ENCODE results near the gene RASD1.

The RASD1 gene

DNA sequence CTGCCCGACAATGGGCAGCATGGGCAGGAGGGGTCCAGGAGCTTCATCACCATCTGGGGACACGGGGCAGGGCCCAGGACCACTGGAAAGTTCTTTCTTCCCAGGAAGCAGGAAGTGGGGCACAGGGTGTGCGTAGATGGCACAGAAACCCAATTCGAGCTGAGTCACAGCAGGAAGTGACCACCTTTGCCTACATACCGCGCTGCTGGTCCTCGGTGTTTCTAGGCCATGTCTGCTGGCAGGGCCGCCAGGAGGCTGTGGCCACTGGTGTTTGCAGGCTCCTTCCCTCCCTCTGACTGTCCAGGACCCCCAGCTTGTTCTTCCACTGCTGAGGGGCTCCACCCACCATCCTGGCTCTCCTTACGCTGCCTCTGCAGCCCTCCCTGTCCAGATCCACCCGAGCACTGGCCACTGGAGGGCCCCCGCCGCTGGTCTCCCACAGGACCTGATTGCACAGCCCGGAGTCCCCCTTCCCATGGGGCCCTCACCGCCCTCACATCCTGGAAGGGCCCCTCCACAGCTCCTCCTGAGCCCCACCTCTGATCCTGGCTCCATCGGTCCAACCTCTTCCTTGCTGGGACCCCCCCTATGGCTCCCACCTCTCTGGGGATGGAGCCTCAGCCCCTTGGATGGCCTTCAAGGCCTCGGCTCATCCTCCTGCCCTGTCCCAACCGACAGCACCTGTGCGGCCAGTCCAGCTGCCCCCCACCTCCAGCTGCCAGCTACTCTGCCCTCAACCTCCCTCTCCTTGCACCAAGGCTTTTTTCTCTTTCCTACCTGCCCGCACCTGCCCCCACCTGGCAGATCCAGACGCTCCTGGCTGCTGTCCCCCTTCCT is 14.5 kb upstream of the RASD1 start:
- no peak for DNase-seq (ENCODE audit: low read depth)

DNA sequence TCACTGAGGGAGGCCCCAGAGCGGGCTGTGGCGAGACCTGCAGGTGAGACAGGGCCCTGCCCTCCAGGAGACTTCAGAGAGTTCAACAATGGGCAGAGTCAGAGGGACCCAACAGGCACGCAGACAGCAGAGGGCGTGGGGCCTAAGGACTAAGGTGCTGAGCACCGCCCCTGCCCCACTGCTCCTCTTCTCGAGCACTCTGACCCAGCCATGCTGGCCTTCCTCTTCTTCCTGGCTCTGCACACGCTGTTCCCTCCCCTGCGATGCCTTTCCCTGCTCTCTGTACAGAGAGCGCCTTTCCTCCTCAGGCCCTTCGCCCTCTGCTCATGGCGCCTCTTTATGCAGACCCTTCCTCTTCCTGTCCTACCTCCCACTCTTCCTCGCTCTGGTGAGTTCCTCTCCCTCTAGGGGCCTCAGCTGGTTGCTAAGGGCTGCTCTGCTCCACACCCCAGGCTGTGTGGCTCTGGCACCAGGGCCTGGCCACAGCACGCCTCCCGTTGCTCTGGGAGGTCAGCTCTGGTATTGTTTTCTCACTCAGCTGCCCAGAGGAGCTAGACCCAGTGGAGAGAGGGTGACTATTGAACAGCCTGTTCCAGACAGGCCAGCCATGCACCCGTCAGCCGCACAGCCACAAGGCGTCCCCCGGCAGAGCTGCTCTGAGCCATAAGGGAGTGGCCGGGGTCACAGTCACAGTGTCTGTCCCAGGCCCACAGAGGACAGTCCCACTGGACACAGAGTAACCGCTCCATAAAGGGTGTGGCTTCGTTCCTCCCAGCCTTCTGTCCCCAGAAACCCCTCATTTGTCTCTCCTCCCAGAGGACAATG is 13.6 kb upstream of the RASD1 start:
- no peak for DNase-seq (ENCODE audit: low read depth)

DNA sequence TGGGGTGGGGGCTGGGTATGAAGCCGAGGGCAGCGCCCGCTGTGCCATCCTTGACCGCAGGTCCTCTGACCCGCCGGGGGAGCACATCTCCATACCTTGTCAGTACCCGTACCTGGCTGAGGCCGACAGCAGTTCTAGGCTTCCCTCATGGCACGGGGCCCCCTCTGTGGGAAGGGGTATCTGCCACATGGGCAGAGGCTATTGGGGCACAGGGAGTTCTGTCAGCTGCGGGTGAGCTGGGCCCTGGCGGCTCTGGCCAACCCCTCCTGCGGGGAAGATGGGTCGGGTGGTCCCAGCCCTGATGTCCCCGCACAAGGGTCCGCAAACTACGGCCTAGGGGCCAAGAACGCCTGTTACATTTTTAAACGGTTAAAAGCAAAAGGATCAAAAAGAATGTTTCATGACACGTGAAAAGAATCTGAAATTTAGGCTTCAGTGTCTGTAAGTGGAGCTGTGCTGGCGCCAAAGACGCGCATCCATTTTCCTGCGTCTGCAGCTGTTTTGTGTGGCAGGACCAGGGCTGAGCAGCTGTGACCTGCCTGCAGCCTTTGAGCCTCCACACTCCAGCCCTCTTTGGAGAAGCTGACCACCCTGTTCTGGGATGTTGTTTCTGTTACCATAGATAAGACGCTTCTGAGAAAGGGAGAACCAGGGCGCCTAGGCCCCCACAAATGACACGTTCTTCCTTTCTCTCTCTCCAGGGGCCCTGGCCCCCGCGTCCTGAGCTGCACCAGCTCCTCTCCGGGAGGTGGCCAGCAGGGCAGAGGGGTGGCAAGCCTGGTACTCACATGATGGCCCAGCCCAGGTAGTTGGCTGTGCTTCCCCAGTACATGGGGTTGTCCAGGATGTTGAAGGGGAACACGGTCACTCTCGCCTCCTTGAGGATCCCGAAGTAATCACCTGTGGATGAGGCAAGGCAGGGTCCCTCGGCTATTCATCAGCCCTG is 12.7 kb upstream of the RASD1 start:
- no peak for DNase-seq (ENCODE audit: low read depth)

DNA sequence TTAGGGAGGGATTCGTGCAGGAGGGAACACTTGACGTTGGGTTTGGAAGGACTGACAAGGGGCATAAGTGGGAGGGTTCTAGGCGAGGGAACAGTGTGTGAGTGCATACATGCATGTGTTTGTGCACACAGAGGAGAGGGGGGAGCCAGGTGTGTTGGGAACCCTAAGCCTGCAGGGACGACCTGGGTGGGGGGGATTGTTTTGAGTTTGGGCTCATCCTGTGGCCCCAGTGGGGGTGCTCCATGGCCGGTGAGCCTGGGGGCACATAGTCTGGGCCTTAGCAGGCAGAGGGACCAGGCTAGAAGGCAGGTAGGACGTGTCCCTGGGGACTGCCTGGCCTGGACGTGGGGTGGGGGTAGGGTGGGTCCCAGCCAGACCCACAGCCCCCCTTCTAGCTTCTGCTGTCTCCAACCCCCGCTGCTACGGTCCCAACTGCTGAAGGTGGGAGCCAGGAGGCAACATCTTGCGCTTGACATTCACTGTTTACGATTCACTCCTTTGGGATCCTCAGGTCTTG is 11.9 kb upstream of the RASD1 start:
- no peak for DNase-seq (ENCODE audit: low read depth)

DNA sequence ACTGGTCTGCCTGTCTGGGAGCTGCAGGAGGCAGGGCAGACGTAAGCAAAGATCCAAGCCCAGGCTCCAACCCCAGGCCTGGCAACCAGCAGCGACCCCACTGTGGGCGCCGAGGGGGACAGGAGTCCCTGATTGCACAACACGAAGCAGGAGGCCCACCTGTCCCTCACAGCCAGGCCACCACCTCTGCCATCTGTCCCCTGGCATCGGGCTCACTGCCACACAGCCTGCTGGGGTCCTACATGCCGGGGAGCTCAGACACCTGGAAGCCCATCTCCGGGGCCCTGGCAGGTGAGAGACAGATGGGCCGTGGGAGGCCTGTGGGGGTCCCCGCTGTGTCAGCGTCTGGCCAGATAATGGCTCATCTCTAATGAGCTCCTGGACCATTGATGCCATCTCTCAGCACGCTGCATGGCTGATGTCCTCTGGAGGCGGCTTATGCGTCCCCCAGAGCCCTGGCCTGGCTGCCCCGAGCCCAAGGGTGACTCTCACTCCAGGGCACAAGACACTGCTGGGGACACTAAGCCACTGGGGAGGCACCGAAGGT is 11.3 kb upstream of the RASD1 start:
- no peak for DNase-seq (ENCODE audit: low read depth)

DNA sequence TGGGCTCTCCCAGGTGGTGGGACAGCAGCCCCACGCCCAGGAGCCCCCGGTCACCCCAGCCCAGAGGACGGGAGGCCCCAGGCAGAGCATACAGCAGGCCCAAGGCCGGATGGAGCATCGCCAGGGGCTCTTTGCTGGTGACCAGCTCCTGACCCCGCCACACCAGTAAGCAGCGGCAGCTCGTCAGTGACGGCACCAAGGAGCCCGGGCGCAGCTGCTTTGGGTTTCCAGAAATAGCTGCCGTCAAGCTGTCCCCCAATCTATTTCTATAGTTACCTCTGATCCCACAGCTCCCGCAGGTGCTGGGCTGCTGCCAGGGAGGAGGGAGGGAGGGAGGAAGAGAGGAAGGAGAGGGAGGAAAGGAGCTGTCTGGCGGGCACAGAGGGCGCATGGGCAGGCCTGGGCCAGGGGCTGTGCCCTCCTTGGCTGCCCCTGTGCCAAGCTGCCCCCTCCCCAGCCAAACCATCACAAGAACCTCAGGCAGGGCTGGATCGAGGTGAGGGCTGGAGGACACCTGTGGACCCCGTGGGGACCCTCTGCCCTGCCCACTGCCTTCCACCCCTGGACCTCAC is 10.8 kb upstream of the RASD1 start:
- no peak for DNase-seq (ENCODE audit: low read depth)

DNA sequence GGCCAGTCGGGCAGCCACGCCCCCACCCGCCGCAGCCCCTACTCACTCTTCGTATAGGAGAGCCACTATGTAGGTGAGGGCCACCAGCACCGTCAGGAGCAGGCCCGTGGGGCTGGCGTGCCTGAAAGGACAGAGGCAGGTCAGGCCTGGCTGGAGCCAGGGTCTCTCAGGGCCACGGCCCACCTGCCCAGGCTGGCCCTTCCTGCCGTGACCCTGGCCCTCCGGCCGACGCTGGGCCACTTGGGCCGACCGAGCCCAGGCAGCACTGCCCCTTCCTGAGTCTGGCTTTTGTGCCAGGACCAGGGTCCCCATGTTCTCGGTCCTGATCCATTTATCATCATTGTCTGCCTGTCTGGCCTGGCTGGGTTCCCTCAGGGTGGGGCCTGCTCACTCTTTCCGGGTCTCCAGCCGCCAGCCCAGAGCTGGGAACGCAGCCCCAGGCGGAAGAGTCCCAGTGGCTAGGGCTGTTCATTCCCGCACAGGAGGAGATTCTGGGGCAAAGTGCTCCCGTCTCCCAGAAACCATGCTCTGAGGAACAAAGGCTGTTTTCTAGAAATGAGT is 10.1 kb upstream of the RASD1 start:
- DNase-seq (ENCODE audit: low read depth) = no peak

DNA sequence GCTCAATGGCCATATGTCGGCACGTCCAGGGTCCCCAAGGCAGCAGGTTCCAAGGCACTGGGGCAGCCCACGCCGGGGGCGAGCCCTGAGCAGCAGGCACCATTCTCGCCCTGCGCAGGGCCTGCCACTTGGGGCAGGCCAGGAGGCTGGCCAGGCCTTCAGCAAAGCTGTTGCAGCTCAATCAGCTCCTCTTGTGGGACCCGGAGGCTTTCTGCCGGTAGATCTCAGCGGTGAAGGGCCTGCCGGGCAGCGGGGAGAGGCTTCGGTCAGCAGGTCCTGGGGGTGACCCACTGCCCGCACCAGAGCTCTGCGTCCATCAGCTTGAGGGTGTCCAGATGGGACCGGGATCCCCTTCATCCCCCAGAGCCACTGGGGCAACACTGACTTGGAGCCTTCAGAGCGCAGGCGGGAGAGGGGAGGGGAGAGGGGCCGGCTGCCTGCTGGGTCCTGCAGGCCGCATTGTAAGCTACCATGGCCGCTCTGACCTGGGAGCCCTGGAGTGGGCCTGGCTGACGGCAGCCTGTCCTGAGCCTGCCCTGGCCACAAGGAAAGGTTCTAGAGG is 9.5 kb upstream of the RASD1 start:
- no peak for DNase-seq (ENCODE audit: low read depth)

DNA sequence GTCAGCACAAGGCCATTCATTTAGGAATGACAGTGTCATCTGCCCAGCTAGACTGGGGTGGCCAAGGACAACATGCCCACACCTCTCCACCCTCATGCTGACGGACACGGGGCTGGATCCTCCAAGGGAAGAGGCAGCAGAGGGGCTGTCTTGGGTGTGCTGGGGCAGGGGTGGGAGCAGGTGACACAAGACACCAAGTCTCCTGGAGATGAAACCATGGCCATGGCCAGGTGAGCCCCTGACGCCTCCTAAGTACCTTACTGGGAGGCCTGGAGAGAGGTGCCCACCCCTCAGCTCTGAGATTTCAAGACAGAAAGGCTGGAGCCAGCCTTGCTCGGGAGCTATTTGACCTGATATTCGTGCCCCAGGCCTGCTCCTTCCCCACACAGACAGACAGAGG is 9.0 kb upstream of the RASD1 start:
- DNase-seq (ENCODE audit: low read depth) = no peak

DNA sequence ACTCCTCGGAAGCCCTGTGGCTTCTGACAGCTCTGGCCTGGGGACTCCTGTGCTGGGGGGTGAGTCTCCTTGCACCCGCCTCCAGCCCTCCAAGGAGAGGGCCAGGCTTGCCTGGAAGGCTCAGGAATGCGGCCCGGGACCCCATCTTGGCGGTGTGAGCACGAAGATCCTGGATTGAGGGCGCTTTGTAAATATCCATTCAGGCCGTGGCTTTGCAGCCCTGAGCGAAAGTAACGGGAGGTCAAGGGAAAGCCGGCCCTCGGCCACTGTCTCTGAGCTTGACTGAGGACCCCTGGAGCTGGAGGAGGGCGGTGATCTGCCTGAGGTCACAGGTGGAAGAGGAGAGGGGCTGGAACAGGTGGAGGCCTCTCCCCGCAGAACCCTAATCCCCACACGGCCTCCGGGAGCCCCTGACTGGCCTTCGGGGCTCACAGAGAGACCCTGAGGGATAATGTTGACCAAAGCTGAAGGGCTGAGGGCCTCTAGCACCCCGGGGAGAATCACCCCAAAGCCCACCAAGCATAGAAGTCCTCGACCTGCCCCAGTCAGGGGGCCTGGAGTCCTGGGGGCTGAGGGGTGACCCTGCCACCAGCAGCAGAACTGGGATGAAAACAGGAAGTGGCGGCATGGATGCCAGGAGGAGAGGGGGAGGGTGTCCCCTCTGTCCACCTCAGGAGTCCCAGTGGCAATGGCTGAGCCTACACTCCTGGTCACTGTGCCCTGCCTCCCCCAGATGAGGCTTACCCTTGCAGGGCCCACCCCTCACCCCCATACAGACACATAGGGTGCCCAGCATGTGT is 8.3 kb upstream of the RASD1 start:
- DNase-seq (ENCODE audit: low read depth) = no peak

DNA sequence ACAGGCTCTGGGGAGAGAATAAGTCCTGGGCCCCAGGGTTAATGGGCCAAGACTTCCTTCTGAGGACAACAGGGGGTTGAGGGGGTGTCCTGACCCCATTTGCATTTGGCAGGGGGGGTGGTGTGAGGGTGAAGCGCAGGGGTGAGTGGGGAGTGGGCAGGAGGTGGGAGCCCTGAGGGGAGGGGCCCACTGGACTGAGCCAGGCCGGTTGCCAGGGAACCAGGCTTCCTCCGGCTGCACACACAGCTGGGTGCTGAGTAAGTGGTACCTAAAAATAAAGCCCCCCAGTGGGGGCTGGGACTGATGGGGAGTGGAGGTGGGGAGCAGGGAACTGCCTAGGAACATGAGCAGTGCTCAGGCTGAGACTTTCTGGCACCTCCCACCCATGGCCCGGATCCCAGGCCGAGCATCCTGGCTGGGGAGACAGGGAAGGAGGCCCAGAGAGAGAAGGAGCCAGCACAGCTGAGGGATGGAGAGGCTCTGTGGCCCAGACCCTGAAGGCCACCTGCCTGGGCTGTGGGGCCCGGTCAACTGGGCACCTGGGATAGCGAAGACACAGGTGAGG is 7.5 kb upstream of the RASD1 start:
- DNase-seq (ENCODE audit: low read depth) = no peak

DNA sequence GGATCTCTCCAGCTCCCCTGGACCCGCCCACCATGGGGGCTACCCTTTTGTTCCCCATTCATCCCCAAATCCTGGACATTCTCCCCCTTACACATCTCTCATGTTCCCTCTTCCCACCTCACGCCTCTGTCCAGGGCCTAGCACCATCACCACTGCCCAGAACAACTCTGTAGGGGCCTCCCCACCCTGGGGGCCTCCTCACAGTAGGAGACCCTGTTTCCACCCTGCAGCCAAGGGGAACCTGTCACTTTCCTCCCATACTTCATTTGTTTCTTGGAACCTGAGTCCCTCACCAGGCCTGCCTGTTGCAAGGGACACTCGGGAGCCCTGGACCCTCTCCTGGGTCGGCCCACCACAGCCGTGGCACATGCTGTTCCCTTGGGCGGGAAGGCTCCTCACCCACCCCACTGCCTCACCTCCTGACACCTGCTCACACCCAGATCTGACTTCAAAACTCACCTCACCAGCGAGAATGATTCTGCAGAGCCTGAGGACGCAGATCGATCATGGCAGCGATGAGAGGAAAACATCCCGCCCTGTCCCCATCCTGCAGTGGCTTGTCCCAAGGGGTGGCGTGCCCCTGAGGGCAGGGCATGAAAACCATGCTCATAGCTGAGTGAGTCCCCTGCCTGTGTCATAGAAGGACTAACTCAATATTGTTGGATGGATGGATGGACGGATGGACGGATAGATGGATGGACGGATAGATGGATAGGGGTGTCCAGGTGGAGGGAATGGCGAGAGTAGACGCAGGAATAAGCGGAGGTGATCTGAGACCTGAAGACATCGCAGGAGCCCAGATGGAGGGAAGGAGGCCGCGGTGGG is 6.8 kb upstream of the RASD1 start:
- DNase-seq (ENCODE audit: low read depth) = no peak

DNA sequence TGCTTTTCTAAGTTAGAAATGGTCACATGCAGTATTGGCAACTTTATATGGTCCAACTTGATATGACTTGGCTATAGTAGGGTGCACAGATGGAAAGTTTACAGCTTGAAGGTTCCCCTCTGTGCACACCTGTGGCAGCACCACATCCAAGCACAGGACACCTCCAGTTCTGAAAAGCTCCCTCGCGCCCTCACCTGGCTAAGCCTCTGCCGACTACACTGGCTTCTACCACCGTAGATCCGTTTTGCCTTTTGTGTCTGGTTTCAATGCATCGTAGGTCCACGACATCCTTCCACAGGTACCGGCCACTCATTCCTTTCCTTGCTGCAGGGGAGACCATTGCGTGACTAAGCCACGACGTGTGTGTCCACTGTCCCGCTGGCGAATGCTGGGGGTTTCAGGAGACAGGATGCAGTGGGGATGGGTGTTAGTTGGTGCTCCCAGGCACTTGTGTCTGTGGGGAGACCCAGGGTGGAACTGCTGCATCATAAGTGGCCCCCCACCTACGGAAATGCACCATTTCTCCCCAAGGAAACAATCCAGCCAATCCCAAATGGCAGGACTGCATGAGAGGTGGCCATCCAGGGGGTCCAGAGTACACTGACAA is 4.9 kb upstream of the RASD1 start:
- DNase-seq (ENCODE audit: low read depth) = no peak

DNA sequence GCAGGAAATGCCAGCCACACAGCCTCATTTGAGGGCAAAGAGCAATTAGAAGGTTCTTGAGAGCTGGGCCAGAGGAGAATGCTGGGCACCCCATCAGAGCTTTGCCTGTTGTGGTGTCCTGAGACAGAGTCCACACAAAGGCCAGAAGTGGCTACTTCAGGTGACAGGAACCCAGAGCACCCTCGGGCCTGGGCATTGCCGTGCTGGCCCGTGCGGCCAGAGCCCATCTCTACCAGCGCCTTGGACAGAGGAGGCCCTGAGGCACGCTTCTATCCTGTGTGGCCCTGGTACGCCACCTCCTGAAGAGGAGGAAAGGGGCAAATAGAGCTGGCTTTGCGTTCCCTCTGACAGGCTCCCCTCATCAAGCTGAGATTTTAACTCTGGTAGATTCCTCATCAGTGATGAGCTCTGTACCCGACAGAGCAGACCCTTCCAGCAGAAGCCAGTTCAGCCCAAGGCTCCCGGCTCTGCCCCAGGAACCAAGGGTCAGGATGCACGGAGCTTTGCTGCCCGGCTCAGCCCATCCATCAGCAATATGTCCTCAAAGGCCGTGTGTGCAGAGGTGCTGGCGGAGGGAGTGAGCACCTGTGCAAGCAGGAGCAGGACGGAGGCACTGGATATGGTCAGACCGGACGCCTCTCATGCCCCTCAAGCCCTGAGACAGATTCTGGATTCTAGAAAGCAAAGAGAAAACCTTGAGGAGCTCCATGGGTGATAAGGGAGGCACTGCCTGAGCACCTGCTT is 3.4 kb upstream of the RASD1 start:
- no peak for DNase-seq (ENCODE audit: low read depth)

DNA sequence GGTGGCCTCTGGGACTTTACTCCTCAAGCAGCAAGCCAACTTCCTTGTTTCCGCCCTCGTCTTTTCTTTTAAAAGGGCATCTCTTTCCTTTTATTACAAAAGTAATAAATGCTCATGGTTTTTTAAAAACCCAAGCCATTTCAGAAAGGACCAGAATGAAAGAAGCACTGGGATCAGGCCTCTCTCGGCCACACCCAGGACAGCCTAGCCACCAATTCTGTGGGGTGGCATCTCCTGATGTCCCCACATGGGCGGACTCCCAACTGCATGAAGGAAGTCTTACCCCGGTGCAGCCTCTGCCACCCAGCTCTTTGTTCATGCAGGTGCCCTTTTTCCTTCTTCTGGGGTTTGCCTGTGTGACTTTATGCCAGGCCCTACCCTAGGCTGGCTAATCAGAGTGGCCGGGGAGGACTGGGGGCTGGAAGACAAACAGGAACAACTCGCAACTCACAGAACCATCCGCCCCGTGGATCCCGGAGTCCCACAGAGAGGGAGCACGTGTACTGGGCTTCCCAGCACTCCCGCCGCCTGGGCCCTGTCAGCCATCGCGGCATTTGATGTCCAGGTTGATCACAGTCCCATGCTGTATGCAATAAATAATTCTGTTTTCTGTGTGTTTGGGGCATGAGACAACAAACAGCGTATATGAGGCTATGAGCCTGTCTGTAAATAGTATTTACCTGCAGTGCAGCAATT is 2.6 kb upstream of the RASD1 start:
- no peak for DNase-seq (ENCODE audit: low read depth)

DNA sequence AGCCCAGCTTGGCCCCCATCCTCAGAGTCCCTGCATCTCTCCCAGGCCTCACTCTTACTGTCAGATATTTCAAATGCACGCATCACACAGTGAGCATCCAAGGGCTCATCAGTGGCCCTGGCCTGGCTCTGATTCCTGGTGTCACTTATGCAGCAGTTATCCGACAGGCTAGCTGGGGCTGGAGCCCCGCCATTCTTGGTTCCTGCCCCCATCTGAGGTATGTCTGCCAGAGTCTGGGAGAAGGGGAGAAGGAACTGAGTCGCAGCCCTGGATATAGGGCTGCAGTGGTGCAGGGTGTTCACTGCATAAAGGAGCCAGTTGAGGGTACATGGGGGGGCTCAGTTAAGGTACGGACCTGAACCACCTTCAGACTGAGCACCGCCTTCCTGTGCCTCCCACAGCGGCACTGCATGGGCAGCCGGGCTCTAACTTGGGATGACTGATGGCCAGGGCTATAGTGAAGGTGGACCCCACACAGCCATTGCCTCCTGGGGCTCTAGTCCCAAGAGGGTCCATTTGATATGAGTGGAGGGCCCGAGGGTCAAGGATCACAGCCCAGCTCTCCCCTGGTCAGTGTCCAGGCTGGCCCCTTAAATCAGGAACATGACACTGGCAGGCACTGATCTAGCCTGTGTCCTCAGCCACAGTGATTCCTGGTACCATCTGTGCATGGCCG is 1.8 kb upstream of the RASD1 start:
- DNase-seq (ENCODE audit: low read depth) = no peak
